ENCODE data around the gene FLYWCH1. TPM values are rescaled to one million over a fixed set of nuclear protein-coding genes. Genes with fewer than 3 reads are reported as not detected.

The FLYWCH1 gene
- total and polyA plus RNA-seq, 10 of the 15 experiments (the other 5 are each of a cell fraction or from before 2014, with no cell fraction given) = 0.47 to 33.8 (median 11.2) TPM

GRCh38 chr16:2871926-2872325 lies 39.8 kb upstream of the FLYWCH1 start (continued):
- TF ChIP-seq ELK1 (IDR thresholded peaks at IDR 0.05; ENCODE audit: low read depth, low read length) (no peak), FOXM1 (IDR thresholded peaks at IDR 0.05; ENCODE audit: low read depth, low read length) (no peak), PAX8 (IDR thresholded peaks at IDR 0.05) (no peak), CREB1 (IDR thresholded peaks at IDR 0.05; ENCODE audit: low read depth) (no peak)

GRCh38 chr16:2874032-2874911 lies 37.5 kb upstream of the FLYWCH1 start:
- FAIRE-seq (no peak), DNase-seq (ENCODE audit: low read depth, low spot score) (no peak), ATAC-seq (no peak)
- Histone ChIP-seq H4K20me1 (ENCODE audit: control insufficient read depth, insufficient read depth) (no peaks in the 10 kb centered on the region), H3K36me3 (ENCODE audit: control insufficient read depth in 2 of 2, insufficient read depth in 2 of 2, low read length in 1 of 2) (no peaks in the 10 kb centered on the region), H3K79me2 (ENCODE audit: control insufficient read depth, insufficient read depth, low read length) (no peaks in the 10 kb centered on the region), H3K27me3 (replicated peaks in 1 of 2; ENCODE audit: control insufficient read depth in 2 of 2, insufficient read depth in 2 of 2, low read length in 1 of 2) (no peaks in the 10 kb centered on the region; a peak in 1 of 4 replicates), H3K9me3 (replicated peaks; ENCODE audit: control insufficient read depth, insufficient read depth, low read length) (no peaks in the 10 kb centered on the region), H2AFZ (ENCODE audit: control insufficient read depth, low read depth, low read length) (peak overlapping the region; percentile 7; the same call in 1 of the 2 replicates), H3K4me3 (no peak overlapping the region), H3K9ac (ENCODE audit: control insufficient read depth, insufficient read depth, low read length) (no peak overlapping the region), H3K27ac (ENCODE audit: control insufficient read depth, insufficient read depth) (no peak overlapping the region), H3K4me2 (ENCODE audit: control insufficient read depth, insufficient read depth) (no peak overlapping the region), H3K4me1 (ENCODE audit: control insufficient read depth, insufficient read depth, low read length) (no peaks in the 10 kb centered on the region)
- in situ Hi-C loops (cut with MboI) = no loop called here
- BruUV-seq (replicated peaks) = no TSS peak
- TF ChIP-seq MAX (IDR thresholded peaks at IDR 0.05; ENCODE audit: low read depth, low read length) (no peak), NR2C2 (IDR thresholded peaks at IDR 0.05; ENCODE audit: borderline replicate concordance, control insufficient read depth, insufficient read length, low read depth) (no peak), HDAC6 (IDR thresholded peaks at IDR 0.05; ENCODE audit: unreplicated experiment) (no peak), ZNF384 (IDR thresholded peaks at IDR 0.05; ENCODE audit: borderline replicate concordance, low read depth, low read length) (no peak), ZNF207 (IDR thresholded peaks at IDR 0.05; ENCODE audit: borderline replicate concordance) (no peak), EP300 (IDR thresholded peaks at IDR 0.05; ENCODE audit: borderline replicate concordance in 1 of 2, control insufficient read depth in 1 of 2, low read depth in 2 of 2, low read length in 2 of 2) (no peak), E4F1 (IDR thresholded peaks at IDR 0.05; ENCODE audit: borderline replicate concordance, partially characterized antibody) (no peak), YBX1 (IDR thresholded peaks at IDR 0.05) (no peak)
- SMC1A ChIA-PET (ENCODE audit: uncharacterized antibody, unreplicated experiment) = interaction anchor here (0.6 to 0.7 kb wide), 3 partner anchors 8 to 38 kb away, joined by 3 to 6 read pairs (median 3); no protein-coding TSS in a partner anchor
- intact Hi-C loops (cut with micrococcal nuclease; ENCODE audit: unreplicated experiment) = loop anchor here (1.0 to 2.0 kb wide), 2 partner anchors 33 to 45 kb away; no protein-coding TSS in a partner anchor
- CTCF ChIA-PET = interaction anchor here (0.6 to 6.7 kb wide), 15 partner anchors 9 to 108 kb away, joined by 3 to 80 read pairs (median 5); partner anchors contain the start of gene FLYWCH2
- POLR2A ChIA-PET = interaction anchor here (0.7 kb wide), 1 partner anchor 40 kb away, joined by 3 read pairs; no protein-coding TSS in a partner anchor
- RAD21 ChIA-PET (ENCODE audit: unreplicated experiment) = interaction anchor here (0.6 to 1.0 kb wide), 5 partner anchors 25 to 1158 kb away, joined by 3 to 4 read pairs (median 3); partner anchors contain the start of gene FLYWCH1
- whole genome bisulfite sequencing (ENCODE audit: insufficient coverage, insufficient replicate concordance, low lambda C conversion rate, missing lambda C conversion rate) = 45% methylated on average over 20 of the region's 21 CpGs
